C4-2B (cell line): ENCODE results near the gene FAM210B.

Experiments
- CTCF ChIP-seq: fragments of 450-650 bp; conservative IDR thresholded peaks from 2 replicates; pipeline ENCODE4 v1.5.1; 2017; ENCODE audit warnings: mild to moderate bottlenecking
- ZFX ChIP-seq: fragments of 450-650 bp; IDR thresholded peaks from 2 replicates; pipeline ENCODE4 v1.6.1; 2017

- TF ChIP-seq CTCF: no peak
- no peak for TF ChIP-seq ZFX
Measured at GRCh38 chr20:56388882-56389281, 30.1 kb downstream of the FAM210B start.
